AG08395 (cell line): Measurements from ENCODE around the gene ATP7A.
A peak's percentile ranks its signal among the peaks of the same experiment; 100 is the strongest.
"Not testable (repeated sequence)": the region's sequence is repeated elsewhere in the genome, so short reads cannot be mapped to it uniquely, and the experiment has no call there.

Source experiments
- DNase-seq: peaks from one replicate; pipeline ENCODE4 v3.0.0; 2012; ENCODE audit warnings: mixed read lengths, low spot score

ATP7A gene

GRCh38 chrX:78037881-78038280 is 127.4 kb downstream of the ATP7A start:
- DNase-seq = no peak

- DNase-seq = no peak
Measured at GRCh38 chrX:78042601-78043000, 132.1 kb downstream of the ATP7A start.

GRCh38 chrX:78046362-78046761 is 135.9 kb downstream of the ATP7A start:
- no peak for DNase-seq

GRCh38 chrX:78048052-78048451 is 137.6 kb downstream of the ATP7A start:
- no peak for DNase-seq

- no peak for DNase-seq
Measured at GRCh38 chrX:78063687-78064086, 153.2 kb downstream of the ATP7A start.

GRCh38 chrX:78064152-78064551 is 153.7 kb downstream of the ATP7A start:
- no peak for DNase-seq

GRCh38 chrX:78064698-78065601 is 154.5 kb downstream of the ATP7A start:
- peak; percentile 70 for DNase-seq

- no peak for DNase-seq
Measured at GRCh38 chrX:78066110-78066509, 155.6 kb downstream of the ATP7A start.

GRCh38 chrX:78071331-78071730 is 160.8 kb downstream of the ATP7A start:
- DNase-seq = no peak

- not testable (repeated sequence) for DNase-seq
Measured at GRCh38 chrX:78073147-78074077, 162.9 kb downstream of the ATP7A start.

- DNase-seq = no peak
Measured at GRCh38 chrX:78074088-78074487, 163.6 kb downstream of the ATP7A start.

GRCh38 chrX:78075787-78076389 is 165.4 kb downstream of the ATP7A start:
- no peak for DNase-seq

- DNase-seq = not testable (repeated sequence)
Measured at GRCh38 chrX:78081413-78081812, 170.9 kb downstream of the ATP7A start.

- DNase-seq = peak; percentile 18
Measured at GRCh38 chrX:78092296-78092695, 181.8 kb downstream of the ATP7A start.

GRCh38 chrX:78098108-78098507 is 187.6 kb downstream of the ATP7A start:
- no peak for DNase-seq
